ENCODE measurements around the gene BTNL3. TPM values are rescaled to one million over a fixed set of nuclear protein-coding genes. Genes with fewer than 3 reads are reported as not detected.

BTNL3 gene, protein sequence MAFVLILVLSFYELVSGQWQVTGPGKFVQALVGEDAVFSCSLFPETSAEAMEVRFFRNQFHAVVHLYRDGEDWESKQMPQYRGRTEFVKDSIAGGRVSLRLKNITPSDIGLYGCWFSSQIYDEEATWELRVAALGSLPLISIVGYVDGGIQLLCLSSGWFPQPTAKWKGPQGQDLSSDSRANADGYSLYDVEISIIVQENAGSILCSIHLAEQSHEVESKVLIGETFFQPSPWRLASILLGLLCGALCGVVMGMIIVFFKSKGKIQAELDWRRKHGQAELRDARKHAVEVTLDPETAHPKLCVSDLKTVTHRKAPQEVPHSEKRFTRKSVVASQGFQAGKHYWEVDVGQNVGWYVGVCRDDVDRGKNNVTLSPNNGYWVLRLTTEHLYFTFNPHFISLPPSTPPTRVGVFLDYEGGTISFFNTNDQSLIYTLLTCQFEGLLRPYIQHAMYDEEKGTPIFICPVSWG
- not detected in 2 replicates for total RNA-seq

DNA sequence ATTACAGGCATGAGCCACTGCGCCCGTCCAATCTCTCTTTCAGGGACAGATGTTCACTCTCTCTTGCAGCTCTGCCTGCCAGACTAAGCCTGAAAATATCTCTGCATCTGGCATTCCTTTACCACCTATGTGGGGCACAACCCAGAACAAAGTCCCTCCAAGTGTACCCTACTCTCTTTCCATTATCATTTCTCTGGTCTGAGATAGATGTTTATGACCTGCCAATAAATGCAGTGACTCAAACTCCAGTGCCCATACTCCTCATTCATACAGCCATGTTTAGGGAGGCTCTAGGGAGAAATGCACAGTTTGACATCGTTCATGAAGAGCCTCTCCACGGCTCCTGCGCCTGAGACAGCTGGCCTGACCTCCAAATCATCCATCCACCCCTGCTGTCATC lies at the start of gene BTNL3:
Gene BTNL3 (plus strand): TSS at position 255 of the 400 bp plus-strand sequence. CDS start 183 bp downstream, outside the sequence.

GRCh38 chr5:181039931-181040630 lies 51.4 kb downstream of the BTNL3 start, which contains the start of gene BTNL9:
BTNL9 (plus strand) TSS chr5:181040266; CDS start chr5:181045490, 5,224 bp downstream.

Other genes with a start within 250 kb of the BTNL3 start
- gene OR2Y1, start 248.8 kb upstream of the BTNL3 start, total RNA-seq: not detected in 2 replicates
- 71.4 and 103 TPM in 2 replicates for gene MGAT1, start 186.0 kb upstream of the BTNL3 start, total RNA-seq
- gene ZFP62, start 127.6 kb upstream of the BTNL3 start, total RNA-seq: 14.7 and 38.8 TPM in 2 replicates
- not detected in 2 replicates for gene BTNL8, start 89.7 kb upstream of the BTNL3 start, total RNA-seq
- 0.07 TPM in 1 of 2 replicates, not detected in the other for gene BTNL9, start 51.4 kb downstream of the BTNL3 start, total RNA-seq
- gene OR2V1, start 142.3 kb downstream of the BTNL3 start, total RNA-seq: not detected in 2 replicates
- gene OR2V2, start 158.7 kb downstream of the BTNL3 start, total RNA-seq: not detected in 2 replicates
- 12.8 and 15.7 TPM in 2 replicates for gene TRIM7, start 216.3 kb downstream of the BTNL3 start, total RNA-seq
- 18.8 and 20.1 TPM in 2 replicates for gene TRIM41, start 234.4 kb downstream of the BTNL3 start, total RNA-seq

All from nasal cavity respiratory epithelium epithelial cell of viscerocranial mucosa (primary cell).